Mesodermal cell (in vitro differentiated cells): ENCODE results near the gene MBLAC2. TPM values are rescaled to one million over a fixed set of nuclear protein-coding genes. Genes with fewer than 3 reads are reported as not detected.

ENCODE experiments used
- H3K27ac ChIP-seq: 2 replicates; pipeline ENCODE4 v1.7.0; 2013; ENCODE audit warnings: mild to moderate bottlenecking, low read depth, low read length, moderate library complexity; ENCODE audit not compliant: severe bottlenecking
- H3K36me3 ChIP-seq: 2 replicates; pipeline ENCODE4 v1.7.1; 2013; ENCODE audit warnings: mild to moderate bottlenecking, low read length, moderate library complexity; ENCODE audit not compliant: control insufficient read depth, insufficient read depth
- H3K4me1 ChIP-seq: one replicate; pipeline ENCODE4 v1.7.1; 2013; ENCODE audit warnings: mild to moderate bottlenecking, low read length; ENCODE audit not compliant: insufficient read depth, control insufficient read depth, poor library complexity, severe bottlenecking
- H3K4me3 ChIP-seq: 2 replicates; pipeline ENCODE4 v1.7.0; 2013; ENCODE audit warnings: low read length, control low read depth, mild to moderate bottlenecking; ENCODE audit not compliant: insufficient read depth, poor library complexity, severe bottlenecking; ENCODE audit errors: extremely low read depth
- H3K9me3 ChIP-seq: 2 replicates; pipeline ENCODE4 v1.7.1; 2013; ENCODE audit warnings: mild to moderate bottlenecking, low read length, moderate library complexity; ENCODE audit not compliant: control insufficient read depth
- WGBS, 2 experiments: methylation state at CpG; one replicate each; pipeline ENCODE4 v1.1.5; 2013; ENCODE audit warnings: missing lambda C conversion rate in 2 of 2; ENCODE audit not compliant: insufficient coverage in 2 of 2; 5-methylcytosine and 5-hydroxymethylcytosine counted together
- polyA plus RNA-seq, 2 experiments: library from polyadenylated mRNA; stranded (reverse); fragments of 50-300 nt; gene quantifications; one replicate each; pipeline ENCODE4 v1.2.3, GENCODE V29; 2013

Gene MBLAC2
- polyA plus RNA-seq (2013, experiment 1 of 2), result 3.9 TPM
- 4.5 TPM for polyA plus RNA-seq (2013, experiment 2 of 2)

GRCh38 chr5:90474235-90475107 lies at the start of gene MBLAC2, which contains the start of gene POLR3G:
TSS of gene MBLAC2 (minus strand) at chr5:90474771. CDS start at chr5:90474292, 479 bp downstream.
TSS of gene POLR3G (plus strand) at chr5:90474864. CDS start at chr5:90485568, 10,704 bp downstream.
- H3K9me3 ChIP-seq, result no peaks in the 10 kb centered on the region
- peak within 1 kb of the TSS; percentile 62 for H3K27ac ChIP-seq
- peak within 1 kb of the TSS; percentile 81 for H3K4me3 ChIP-seq
- no peaks in the 10 kb centered on the region for H3K36me3 ChIP-seq
- 0% methylated on average over 41 to 68 of the region's 73 CpGs for WGBS, 2 experiments
- no peaks in the 10 kb centered on the region for H3K4me1 ChIP-seq

GRCh38 chr5:90519081-90519480 lies 44.5 kb upstream of the MBLAC2 start:
- H3K4me1 ChIP-seq, result peaks cover 5% of the 10 kb centered on the region
- no peaks in the 10 kb centered on the region for H3K9me3 ChIP-seq
- peaks cover 28% of the 10 kb centered on the region for H3K36me3 ChIP-seq
- H3K27ac ChIP-seq, result no peak overlapping the region
- 87 to 100% methylated on average over 4 to 6 of the region's 7 CpGs for WGBS, 2 experiments
- no peak overlapping the region for H3K4me3 ChIP-seq

GRCh38 chr5:90518661-90519060 lies 44.1 kb upstream of the MBLAC2 start:
- Histone ChIP-seq H3K9me3 (no peaks in the 10 kb centered on the region), H3K4me1 (peaks cover 5% of the 10 kb centered on the region), H3K36me3 (peaks cover 24% of the 10 kb centered on the region), H3K27ac (no peak overlapping the region), H3K4me3 (no peak overlapping the region)

GRCh38 chr5:90514520-90514919 lies 39.9 kb upstream of the MBLAC2 start:
- Histone ChIP-seq H3K9me3 (no peaks in the 10 kb centered on the region), H3K36me3 (peaks cover 7% of the 10 kb centered on the region), H3K4me3 (no peak overlapping the region), H3K4me1 (peaks cover 5% of the 10 kb centered on the region), H3K27ac (no peak overlapping the region)
- WGBS, 2 experiments, result 100% methylated on average over 1 of the region's 3 CpGs; no CpG with 5 or more reads in 1 of the 2 experiments

GRCh38 chr5:90510438-90510837 lies 35.9 kb upstream of the MBLAC2 start:
- no peaks in the 10 kb centered on the region for H3K9me3 ChIP-seq
- WGBS, 2 experiments, result 100% methylated on average over 1 of the region's 1 CpG
- H3K36me3 ChIP-seq, result no peaks in the 10 kb centered on the region
- H3K4me3 ChIP-seq, result no peak overlapping the region
- H3K4me1 ChIP-seq, result no peaks in the 10 kb centered on the region
- no peak overlapping the region for H3K27ac ChIP-seq

- Histone ChIP-seq H3K9me3 (no peaks in the 10 kb centered on the region), H3K27ac (no peak overlapping the region)
These were observed 31.6 kb upstream of the MBLAC2 start for GRCh38 chr5:90506221-90506620.

GRCh38 chr5:90504743-90505142 lies 30.2 kb upstream of the MBLAC2 start:
- H3K4me3 ChIP-seq, result no peak overlapping the region
- H3K27ac ChIP-seq, result no peak overlapping the region
- H3K9me3 ChIP-seq, result no peaks in the 10 kb centered on the region
- H3K4me1 ChIP-seq, result no peaks in the 10 kb centered on the region
- no CpG with 5 or more reads among the region's 2 CpGs for WGBS, 2 experiments
- H3K36me3 ChIP-seq, result no peaks in the 10 kb centered on the region

More at GRCh38 chr5:90506221-90506620, 31.6 kb upstream of the MBLAC2 start:
- Histone ChIP-seq H3K36me3 (no peaks in the 10 kb centered on the region), H3K4me1 (no peaks in the 10 kb centered on the region), H3K4me3 (no peak overlapping the region)

- no peaks in the 10 kb centered on the region for H3K4me1 ChIP-seq
- no CpG with 5 or more reads among the region's 1 CpG for WGBS, 2 experiments
- no peak overlapping the region for H3K4me3 ChIP-seq
- no peak overlapping the region for H3K27ac ChIP-seq
- no peaks in the 10 kb centered on the region for H3K9me3 ChIP-seq
- H3K36me3 ChIP-seq, result no peaks in the 10 kb centered on the region
These were observed 29.0 kb upstream of the MBLAC2 start for GRCh38 chr5:90503596-90503995.

- 86% methylated on average over 1 of the region's 1 CpG; no CpG with 5 or more reads in 1 of the 2 experiments for WGBS, 2 experiments
These were observed 20.6 kb upstream of the MBLAC2 start for GRCh38 chr5:90495146-90495545.

GRCh38 chr5:90494043-90494442 lies 19.5 kb upstream of the MBLAC2 start:
- H3K4me3 ChIP-seq, result no peak overlapping the region
- no peak overlapping the region for H3K27ac ChIP-seq
- no peaks in the 10 kb centered on the region for H3K4me1 ChIP-seq
- H3K36me3 ChIP-seq, result no peaks in the 10 kb centered on the region
- H3K9me3 ChIP-seq, result no peaks in the 10 kb centered on the region

More at GRCh38 chr5:90495146-90495545, 20.6 kb upstream of the MBLAC2 start:
- no peaks in the 10 kb centered on the region for H3K36me3 ChIP-seq
- H3K4me1 ChIP-seq, result no peaks in the 10 kb centered on the region
- H3K27ac ChIP-seq, result no peak overlapping the region
- H3K9me3 ChIP-seq, result no peaks in the 10 kb centered on the region
- H3K4me3 ChIP-seq, result no peak overlapping the region

- Histone ChIP-seq H3K4me3 (no peak overlapping the region), H3K4me1 (no peaks in the 10 kb centered on the region), H3K36me3 (no peaks in the 10 kb centered on the region), H3K27ac (no peak overlapping the region), H3K9me3 (no peaks in the 10 kb centered on the region)
- no CpG with 5 or more reads among the region's 2 CpGs for WGBS, 2 experiments
These were observed 14.2 kb upstream of the MBLAC2 start for GRCh38 chr5:90488791-90489190.
